ENCODE data around the gene TMEM250. TPM values are rescaled to one million over a fixed set of nuclear protein-coding genes. Genes with fewer than 3 reads are reported as not detected.
A peak's percentile ranks its signal among the peaks of the same experiment; 100 is the strongest.

Gene TMEM250
- total RNA-seq, 1 donor from 2014 or later, result 29.8 TPM

DNA sequence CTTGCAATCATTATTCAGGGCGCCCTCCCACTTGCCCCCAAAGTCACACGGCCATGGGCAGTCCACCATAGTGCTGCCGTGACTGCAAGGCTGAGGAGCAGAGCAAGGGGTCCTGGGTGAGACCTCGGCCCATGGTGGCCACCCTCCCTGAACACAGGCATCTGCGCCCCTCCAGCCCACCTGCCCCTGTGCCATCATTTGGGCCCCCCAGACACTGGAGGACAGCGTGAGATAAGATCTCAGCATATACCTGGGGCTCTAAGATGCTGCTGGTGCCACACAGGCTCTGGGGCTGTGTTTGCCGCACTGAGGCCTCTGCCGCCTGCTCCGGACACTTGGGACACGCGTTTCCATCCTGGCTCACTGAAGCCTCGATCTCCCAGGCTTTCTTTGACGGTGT lies 3.5 kb downstream of the TMEM250 start:
- no peaks in the 10 kb centered on the region for H3K27me3 Mint-ChIP-seq (ENCODE audit: low read depth, unreplicated experiment)
- peak overlapping the region; percentile 15 for H3K4me2 ChIP-seq (ENCODE audit: low read length)
- FAIRE-seq, result no peak
- H3K27me3 ChIP-seq (ENCODE audit: insufficient read depth, low read length), result no peaks in the 10 kb centered on the region
- no peak overlapping the region for H3K27ac Mint-ChIP-seq (ENCODE audit: unreplicated experiment)
- peaks cover 44% of the 10 kb centered on the region for H3K79me2 ChIP-seq (ENCODE audit: insufficient read depth, low read length)
- H3K4me1 Mint-ChIP-seq (ENCODE audit: low read depth, unreplicated experiment), result peaks cover 5% of the 10 kb centered on the region
- H2AFZ ChIP-seq (ENCODE audit: low read depth, low read length), result no peak overlapping the region
- no peak overlapping the region for H3K4me3 Mint-ChIP-seq (ENCODE audit: unreplicated experiment)
- H3K9me3 ChIP-seq (ENCODE audit: insufficient read depth, low read depth, low read length), result no peaks in the 10 kb centered on the region
- TF ChIP-seq EZH2 (IDR thresholded peaks at IDR 0.05; ENCODE audit: insufficient read depth, low read length), result no peak
- TF ChIP-seq, protein P1, sequence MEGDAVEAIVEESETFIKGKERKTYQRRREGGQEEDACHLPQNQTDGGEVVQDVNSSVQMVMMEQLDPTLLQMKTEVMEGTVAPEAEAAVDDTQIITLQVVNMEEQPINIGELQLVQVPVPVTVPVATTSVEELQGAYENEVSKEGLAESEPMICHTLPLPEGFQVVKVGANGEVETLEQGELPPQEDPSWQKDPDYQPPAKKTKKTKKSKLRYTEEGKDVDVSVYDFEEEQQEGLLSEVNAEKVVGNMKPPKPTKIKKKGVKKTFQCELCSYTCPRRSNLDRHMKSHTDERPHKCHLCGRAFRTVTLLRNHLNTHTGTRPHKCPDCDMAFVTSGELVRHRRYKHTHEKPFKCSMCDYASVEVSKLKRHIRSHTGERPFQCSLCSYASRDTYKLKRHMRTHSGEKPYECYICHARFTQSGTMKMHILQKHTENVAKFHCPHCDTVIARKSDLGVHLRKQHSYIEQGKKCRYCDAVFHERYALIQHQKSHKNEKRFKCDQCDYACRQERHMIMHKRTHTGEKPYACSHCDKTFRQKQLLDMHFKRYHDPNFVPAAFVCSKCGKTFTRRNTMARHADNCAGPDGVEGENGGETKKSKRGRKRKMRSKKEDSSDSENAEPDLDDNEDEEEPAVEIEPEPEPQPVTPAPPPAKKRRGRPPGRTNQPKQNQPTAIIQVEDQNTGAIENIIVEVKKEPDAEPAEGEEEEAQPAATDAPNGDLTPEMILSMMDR (IDR thresholded peaks at IDR 0.05; ENCODE audit: insufficient read depth, low read depth, low read length), result no peak
- peaks cover 24% of the 10 kb centered on the region for H4K20me1 ChIP-seq (ENCODE audit: insufficient read depth, low read length)
- H3K27ac ChIP-seq (ENCODE audit: low read depth, low read length), result no peak overlapping the region
- H3K4me3 ChIP-seq (ENCODE audit: insufficient read depth, low read depth, low read length), result no peak overlapping the region
- H3K36me3 Mint-ChIP-seq (ENCODE audit: low read depth, unreplicated experiment), result peaks cover 5% of the 10 kb centered on the region
- no peak for DNase-seq (ENCODE audit: low read depth)
- peaks cover 18% of the 10 kb centered on the region for H3K4me1 ChIP-seq (ENCODE audit: insufficient read depth, low read length)
- no peak overlapping the region for H3K9ac ChIP-seq (ENCODE audit: low read length)
- H3K36me3 ChIP-seq (ENCODE audit: insufficient read depth, low read length), result no peaks in the 10 kb centered on the region
- H3K9me3 Mint-ChIP-seq (ENCODE audit: unreplicated experiment), result no peaks in the 10 kb centered on the region

DNA sequence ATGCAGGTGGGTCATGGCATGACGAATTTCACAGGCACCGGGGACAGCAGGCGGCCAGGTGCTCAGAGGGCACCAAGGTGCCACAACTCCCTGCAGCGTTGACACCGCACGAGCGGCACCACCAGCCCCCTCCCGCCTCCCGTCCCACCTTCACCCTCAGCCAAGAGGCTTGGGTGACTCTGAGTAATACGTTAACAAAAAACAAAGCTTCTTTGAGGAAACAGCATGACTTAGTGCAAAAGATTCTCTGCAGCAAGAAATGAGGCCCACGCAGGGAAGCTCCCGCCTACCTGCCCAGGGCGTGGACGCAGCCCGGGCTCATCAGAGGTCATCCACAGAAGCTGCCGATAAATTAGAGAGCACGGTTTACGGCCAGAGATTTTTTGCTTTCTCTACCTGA lies 4.1 kb downstream of the TMEM250 start:
- peaks cover 24% of the 10 kb centered on the region for H4K20me1 ChIP-seq (ENCODE audit: insufficient read depth, low read length)
- Mint-ChIP-seq H3K9me3 (ENCODE audit: unreplicated experiment) (no peaks in the 10 kb centered on the region), H3K27me3 (ENCODE audit: low read depth, unreplicated experiment) (no peaks in the 10 kb centered on the region), H3K27ac (ENCODE audit: unreplicated experiment) (no peak overlapping the region), H3K4me1 (ENCODE audit: low read depth, unreplicated experiment) (peaks cover 6% of the 10 kb centered on the region), H3K4me3 (ENCODE audit: unreplicated experiment) (peak overlapping the region; percentile 16), H3K36me3 (ENCODE audit: low read depth, unreplicated experiment) (peaks cover 5% of the 10 kb centered on the region)
- FAIRE-seq, result no peak
- no peak overlapping the region for H3K27ac ChIP-seq (ENCODE audit: low read depth, low read length)
- no peaks in the 10 kb centered on the region for H3K9me3 ChIP-seq (ENCODE audit: insufficient read depth, low read depth, low read length)
- peaks cover 44% of the 10 kb centered on the region for H3K79me2 ChIP-seq (ENCODE audit: insufficient read depth, low read length)
- peaks cover 19% of the 10 kb centered on the region for H3K4me1 ChIP-seq (ENCODE audit: insufficient read depth, low read length)
- no peak for TF ChIP-seq EZH2 (IDR thresholded peaks at IDR 0.05; ENCODE audit: insufficient read depth, low read length)
- H3K4me3 ChIP-seq (ENCODE audit: insufficient read depth, low read depth, low read length), result no peak overlapping the region
- DNase-seq (ENCODE audit: low read depth), result no peak
- no peak overlapping the region for H2AFZ ChIP-seq (ENCODE audit: low read depth, low read length)
- no peak overlapping the region for H3K9ac ChIP-seq (ENCODE audit: low read length)
- H3K4me2 ChIP-seq (ENCODE audit: low read length), result peak overlapping the region; percentile 15
- no peaks in the 10 kb centered on the region for H3K36me3 ChIP-seq (ENCODE audit: insufficient read depth, low read length)
- H3K27me3 ChIP-seq (ENCODE audit: insufficient read depth, low read length), result no peaks in the 10 kb centered on the region

DNA sequence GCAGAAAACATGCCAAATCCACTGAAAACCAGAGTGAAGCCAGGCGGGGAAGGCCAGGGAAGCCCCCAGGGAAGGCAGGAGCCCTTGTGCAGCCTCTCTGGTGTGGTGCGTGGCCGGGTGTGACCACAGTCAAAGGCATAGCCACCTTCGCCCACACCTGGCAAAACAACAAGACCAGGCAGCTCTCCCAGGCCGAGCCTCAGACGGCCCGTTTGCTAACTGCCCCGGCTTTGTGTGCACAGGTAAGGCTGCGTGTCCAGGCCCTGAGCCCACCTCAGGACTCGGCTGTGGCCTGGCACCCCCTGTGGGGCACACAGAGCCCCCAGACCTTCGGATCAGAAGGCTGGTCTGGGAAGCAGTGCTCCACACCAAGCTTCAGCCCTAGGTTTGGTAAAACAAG lies 6.1 kb downstream of the TMEM250 start:
- Histone ChIP-seq H3K9ac (ENCODE audit: low read length) (no peak overlapping the region), H3K79me2 (ENCODE audit: insufficient read depth, low read length) (peaks cover 24% of the 10 kb centered on the region), H2AFZ (ENCODE audit: low read depth, low read length) (no peak overlapping the region), H3K4me2 (ENCODE audit: low read length) (no peak overlapping the region), H4K20me1 (ENCODE audit: insufficient read depth, low read length) (peaks cover 24% of the 10 kb centered on the region), H3K36me3 (ENCODE audit: insufficient read depth, low read length) (no peaks in the 10 kb centered on the region), H3K27me3 (ENCODE audit: insufficient read depth, low read length) (no peaks in the 10 kb centered on the region), H3K4me3 (ENCODE audit: insufficient read depth, low read depth, low read length) (no peak overlapping the region), H3K27ac (ENCODE audit: low read depth, low read length) (no peak overlapping the region), H3K4me1 (ENCODE audit: insufficient read depth, low read length) (peaks cover 19% of the 10 kb centered on the region), H3K9me3 (ENCODE audit: insufficient read depth, low read depth, low read length) (no peaks in the 10 kb centered on the region)
- Mint-ChIP-seq H3K36me3 (ENCODE audit: low read depth, unreplicated experiment) (peaks cover 5% of the 10 kb centered on the region), H3K4me1 (ENCODE audit: low read depth, unreplicated experiment) (peaks cover 13% of the 10 kb centered on the region), H3K27ac (ENCODE audit: unreplicated experiment) (no peak overlapping the region), H3K4me3 (ENCODE audit: unreplicated experiment) (no peak overlapping the region), H3K9me3 (ENCODE audit: unreplicated experiment) (no peaks in the 10 kb centered on the region), H3K27me3 (ENCODE audit: low read depth, unreplicated experiment) (no peaks in the 10 kb centered on the region)
- FAIRE-seq (no peak), DNase-seq (ENCODE audit: low read depth) (no peak)
- TF ChIP-seq EZH2 (IDR thresholded peaks at IDR 0.05; ENCODE audit: insufficient read depth, low read length), result no peak
- TF ChIP-seq, protein P1 (IDR thresholded peaks at IDR 0.05; ENCODE audit: insufficient read depth, low read depth, low read length), result no peak

Data from astrocyte (in vitro differentiated cells and primary cell).